Uterus (tissue), 4 donors: ENCODE results near the gene FCRL6. TPM values are rescaled to one million over a fixed set of nuclear protein-coding genes. Genes with fewer than 3 reads are reported as not detected.
A peak's percentile ranks its signal among the peaks of the same experiment; 100 is the strongest.

Experiments used
- DNase-seq, 2 donors: peaks; one replicate each; pipeline ENCODE4 v3.0.0-alpha.2; 2019 to 2020
- H3K27ac ChIP-seq, 2 donors: fragments of 200-600 bp; sonication (generic); 1 replicate in 1 of 2; 2 replicates in 1 of 2; pipeline ENCODE4 v1.5.1; 2016 to 2018
- H3K27me3 ChIP-seq, 2 donors: fragments of 200-600 bp; sonication (generic); one replicate each; pipeline ENCODE4 v1.5.1; 2018 to 2019; ENCODE audit warnings: control low read depth in 1 of 2
- H3K36me3 ChIP-seq, 2 donors: fragments of 200-600 bp; sonication (generic); one replicate each; pipeline ENCODE4 v1.5.1; 2019; ENCODE audit warnings: control low read depth in 1 of 2
- H3K4me1 ChIP-seq, 2 donors: fragments of 200-600 bp; sonication (generic); one replicate each; pipeline ENCODE4 v1.5.1; 2018 to 2019; ENCODE audit warnings: control low read depth in 1 of 2
- H3K4me3 ChIP-seq, 2 donors: fragments of 200-600 bp; sonication (generic); 1 replicate in 1 of 2; 2 replicates in 1 of 2; pipeline ENCODE4 v1.5.1; 2018 to 2019; ENCODE audit warnings: mild to moderate bottlenecking in 1 of 2
- H3K9me3 ChIP-seq, 2 donors: fragments of 200-600 bp; sonication (generic); one replicate each; pipeline ENCODE4 v1.5.1; 2019; ENCODE audit warnings: control low read depth in 1 of 2
- POLR2A ChIP-seq, 2 donors: fragments of 450-650 bp; IDR thresholded peaks; one replicate each; pipeline ENCODE4 v1.6.1; 2016; ENCODE audit warnings: antibody characterized with exemption in 2 of 2, mild to moderate bottlenecking in 1 of 2, moderate library complexity in 1 of 2
- intact Hi-C: fragments of 100-400 bp; cut with DNase I; formaldehyde crosslinking; loops from one replicate; pipeline ENCODE4 v1.15.1; 2023; ENCODE audit warnings: low total_unique reads
- total RNA-seq, 4 donors: library from RNA; depleted of rRNA in 3 of 4; stranded (reverse); fragments of >200 nt in 3 of 4; gene quantifications; one replicate each; pipeline versions ENCODE4 v1.1.0 to v1.2.4, GENCODE V29; 2014 to 2023
- TF ChIP-seq, protein P1 (sequence below), 4 experiments: fragments of 200-600 bp in 2 of 4; fragments of 450-650 bp in 2 of 4; sonication (generic) in 2 of 4; IDR thresholded peaks; one replicate each; pipeline ENCODE4 v1.5.1; 2016 to 2019; ENCODE audit warnings: antibody characterized with exemption in 4 of 4, mild to moderate bottlenecking in 2 of 4, moderate library complexity in 1 of 4
- donor health status: DM: yes; HTN: yes; CAD: no.

FCRL6 gene
- total RNA-seq, 4 donors from 2014 or later: 0.21 to 1.1 TPM; not detected in 2

- intact Hi-C loops: no loop called here
- Histone ChIP-seq H3K27ac (no peak overlapping the region), H3K27me3 (no peaks in the 10 kb centered on the region), H3K4me1 (no peaks in the 10 kb centered on the region), H3K4me3 (no peak overlapping the region), H3K9me3 (no peaks in the 10 kb centered on the region), H3K36me3 (no peaks in the 10 kb centered on the region)
- DNase-seq: no peak
- TF ChIP-seq POLR2A (IDR thresholded peaks at IDR 0.05): no peak
- TF ChIP-seq, protein P1, sequence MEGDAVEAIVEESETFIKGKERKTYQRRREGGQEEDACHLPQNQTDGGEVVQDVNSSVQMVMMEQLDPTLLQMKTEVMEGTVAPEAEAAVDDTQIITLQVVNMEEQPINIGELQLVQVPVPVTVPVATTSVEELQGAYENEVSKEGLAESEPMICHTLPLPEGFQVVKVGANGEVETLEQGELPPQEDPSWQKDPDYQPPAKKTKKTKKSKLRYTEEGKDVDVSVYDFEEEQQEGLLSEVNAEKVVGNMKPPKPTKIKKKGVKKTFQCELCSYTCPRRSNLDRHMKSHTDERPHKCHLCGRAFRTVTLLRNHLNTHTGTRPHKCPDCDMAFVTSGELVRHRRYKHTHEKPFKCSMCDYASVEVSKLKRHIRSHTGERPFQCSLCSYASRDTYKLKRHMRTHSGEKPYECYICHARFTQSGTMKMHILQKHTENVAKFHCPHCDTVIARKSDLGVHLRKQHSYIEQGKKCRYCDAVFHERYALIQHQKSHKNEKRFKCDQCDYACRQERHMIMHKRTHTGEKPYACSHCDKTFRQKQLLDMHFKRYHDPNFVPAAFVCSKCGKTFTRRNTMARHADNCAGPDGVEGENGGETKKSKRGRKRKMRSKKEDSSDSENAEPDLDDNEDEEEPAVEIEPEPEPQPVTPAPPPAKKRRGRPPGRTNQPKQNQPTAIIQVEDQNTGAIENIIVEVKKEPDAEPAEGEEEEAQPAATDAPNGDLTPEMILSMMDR (IDR thresholded peaks at IDR 0.05): no peak
These were observed 15.7 kb upstream of the FCRL6 start for GRCh38 chr1:159786465-159786864.

DNA sequence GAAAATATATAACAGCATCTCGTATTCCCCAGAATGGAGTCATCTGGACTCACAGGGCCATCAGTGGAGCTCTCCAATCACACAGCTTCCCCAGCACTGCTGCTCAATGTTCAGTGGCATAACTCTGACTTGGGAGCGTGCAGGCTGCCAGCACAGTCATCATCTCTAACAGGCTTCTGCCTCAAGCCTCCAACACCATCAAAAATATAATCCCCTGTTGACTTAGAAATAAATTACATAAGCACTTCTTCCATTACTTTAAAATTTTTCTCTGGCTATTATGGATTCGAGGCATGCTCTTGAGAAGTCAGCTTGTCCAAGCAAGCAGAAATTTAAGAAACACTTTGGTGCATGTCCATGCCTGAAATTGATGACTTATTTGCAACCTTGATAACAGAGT, 15.2 kb upstream of the FCRL6 start:
- Histone ChIP-seq H3K27ac (no peak overlapping the region), H3K36me3 (no peaks in the 10 kb centered on the region), H3K27me3 (no peaks in the 10 kb centered on the region), H3K4me1 (no peaks in the 10 kb centered on the region), H3K4me3 (no peak overlapping the region), H3K9me3 (no peaks in the 10 kb centered on the region)
- intact Hi-C loops: no loop called here
- no peak for DNase-seq
- TF ChIP-seq POLR2A (IDR thresholded peaks at IDR 0.05): no peak
- TF ChIP-seq, protein P1 (IDR thresholded peaks at IDR 0.05): no peak

DNA sequence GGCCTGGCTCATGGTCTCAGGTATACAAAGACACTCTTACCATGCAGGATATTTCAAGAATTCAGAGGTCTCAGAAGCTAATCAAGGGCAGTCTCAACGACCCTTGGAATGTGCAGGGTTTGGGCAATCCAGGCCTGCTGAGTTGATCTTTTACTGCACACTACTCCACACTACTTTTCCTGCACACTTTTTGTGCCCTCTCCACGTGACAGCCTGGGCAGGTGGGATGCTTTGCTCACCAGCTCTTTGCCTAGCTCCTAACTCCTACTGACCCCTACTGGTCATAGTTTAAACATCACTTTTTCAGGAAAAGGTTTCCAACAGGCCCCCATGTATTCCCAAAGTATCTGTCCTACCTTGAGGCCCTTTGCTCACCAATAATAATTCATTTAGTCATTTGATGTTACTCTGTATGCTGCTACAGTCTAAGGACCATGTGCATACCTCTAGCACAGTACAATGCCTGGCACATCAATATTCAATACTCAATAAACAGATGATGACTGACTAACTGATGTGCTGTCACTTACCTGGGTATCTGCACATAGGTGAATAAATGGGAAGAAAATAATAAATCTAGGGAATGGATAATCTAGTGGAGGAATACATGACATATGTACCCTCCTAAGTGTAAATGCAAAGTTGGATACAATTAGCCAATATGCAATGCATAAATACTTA, 11.8 kb upstream of the FCRL6 start:
- TF ChIP-seq, protein P1 (IDR thresholded peaks at IDR 0.05): peak in 3 of 4 experiments; percentile 6 to 40 (median 35)
- TF ChIP-seq POLR2A (IDR thresholded peaks at IDR 0.05): no peak
- no peak for DNase-seq
- no peak overlapping the region for H3K27ac ChIP-seq
- H3K27me3 ChIP-seq: no peaks in the 10 kb centered on the region
- intact Hi-C loops: no loop called here
- H3K4me3 ChIP-seq: no peak overlapping the region
- H3K36me3 ChIP-seq: no peaks in the 10 kb centered on the region
- no peaks in the 10 kb centered on the region for H3K4me1 ChIP-seq
- no peaks in the 10 kb centered on the region for H3K9me3 ChIP-seq

GRCh38 chr1:159791031-159791430, 11.1 kb upstream of the FCRL6 start:
- Histone ChIP-seq H3K36me3 (no peaks in the 10 kb centered on the region), H3K27me3 (no peaks in the 10 kb centered on the region), H3K9me3 (no peaks in the 10 kb centered on the region), H3K27ac (no peak overlapping the region), H3K4me1 (no peaks in the 10 kb centered on the region), H3K4me3 (no peak overlapping the region)
- intact Hi-C loops: no loop called here
- TF ChIP-seq POLR2A (IDR thresholded peaks at IDR 0.05): no peak
- TF ChIP-seq, protein P1 (IDR thresholded peaks at IDR 0.05): no peak
- DNase-seq: no peak

- Histone ChIP-seq H3K36me3 (no peaks in the 10 kb centered on the region), H3K27me3 (no peaks in the 10 kb centered on the region), H3K4me3 (no peak overlapping the region), H3K27ac (no peak overlapping the region), H3K4me1 (no peaks in the 10 kb centered on the region), H3K9me3 (no peaks in the 10 kb centered on the region)
- intact Hi-C loops: no loop called here
- no peak for TF ChIP-seq POLR2A (IDR thresholded peaks at IDR 0.05)
- DNase-seq: no peak
These were observed 10.7 kb upstream of the FCRL6 start for GRCh38 chr1:159791461-159791860.
